NCI-H748 (cell line): ENCODE results near the gene ARHGAP33.

Source experiments
- DNase-seq: peaks from one replicate; lab custom pipeline; 2025; ENCODE audit not compliant: unreplicated experiment; lab: John Stamatoyannopoulos, UW

Gene ARHGAP33

DNA sequence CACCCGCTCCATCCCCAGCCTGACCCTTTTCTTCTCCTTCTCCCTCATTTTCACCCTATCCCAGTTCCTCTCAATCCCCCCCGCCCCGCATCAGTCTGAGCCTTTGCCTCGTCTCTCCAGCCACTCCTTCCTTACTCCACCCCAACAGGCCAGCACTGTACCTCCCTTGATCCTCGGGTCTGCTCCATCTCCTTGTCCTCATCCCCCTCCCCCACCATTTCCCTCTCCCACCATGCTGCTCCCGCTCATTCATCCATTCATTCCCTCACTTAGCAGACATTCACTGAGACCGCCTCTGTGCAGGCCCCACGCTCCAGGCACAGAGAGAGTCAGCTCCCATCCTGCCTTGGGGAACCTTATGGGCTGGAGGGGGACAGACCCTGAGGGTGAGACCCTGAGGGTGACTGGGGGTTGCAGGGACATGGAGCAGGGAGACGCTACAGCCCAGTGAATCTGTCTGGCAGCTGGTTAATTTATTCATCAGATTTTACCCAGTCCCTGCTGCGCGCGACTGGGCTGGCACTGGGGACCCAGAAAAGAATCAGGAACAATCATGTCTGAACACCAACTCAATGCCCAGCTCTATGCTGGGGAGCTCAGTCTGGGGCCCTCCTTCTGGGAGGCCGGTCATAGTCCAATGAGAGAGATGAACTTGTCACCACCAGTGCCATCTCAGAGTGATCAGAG, 881 bp downstream of the ARHGAP33 start:
- DNase-seq = peak; percentile 56

DNA sequence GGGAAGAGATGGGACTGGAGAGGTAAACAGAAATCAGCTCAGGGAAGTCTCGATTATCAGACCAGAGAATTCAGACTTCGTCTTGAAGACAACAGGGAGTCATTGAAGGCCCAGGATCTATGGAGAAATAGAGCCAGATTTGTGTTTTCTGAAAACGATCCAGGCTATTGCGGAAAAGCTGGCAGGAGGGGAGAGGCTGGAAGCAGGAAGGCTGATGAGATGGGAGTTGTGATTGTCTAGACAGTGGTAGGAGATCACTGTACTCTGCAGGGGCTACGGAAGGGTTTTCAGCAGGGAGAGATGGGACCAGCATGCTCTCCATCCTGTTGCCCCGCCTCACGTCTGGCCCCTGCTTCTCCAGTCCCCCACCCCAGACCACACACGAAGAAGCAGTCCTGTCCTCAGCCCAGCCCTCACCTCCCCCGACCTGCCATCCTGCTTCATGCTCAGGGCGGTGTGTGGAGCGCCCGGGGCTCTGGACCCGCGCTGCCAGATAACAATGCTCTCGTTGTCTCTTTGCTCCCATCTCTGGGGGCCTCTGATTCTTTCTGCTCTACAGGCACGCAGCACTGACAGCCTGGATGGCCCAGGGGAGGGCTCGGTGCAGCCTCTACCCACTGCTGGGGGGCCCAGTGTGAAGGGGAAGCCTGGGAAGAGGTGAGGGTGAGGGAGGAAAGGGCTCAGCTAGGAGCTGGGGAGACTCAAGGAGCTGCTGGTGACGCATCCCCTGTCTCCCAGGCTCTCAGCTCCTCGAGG, 1.9 kb downstream of the ARHGAP33 start:
- DNase-seq = no peak

DNA sequence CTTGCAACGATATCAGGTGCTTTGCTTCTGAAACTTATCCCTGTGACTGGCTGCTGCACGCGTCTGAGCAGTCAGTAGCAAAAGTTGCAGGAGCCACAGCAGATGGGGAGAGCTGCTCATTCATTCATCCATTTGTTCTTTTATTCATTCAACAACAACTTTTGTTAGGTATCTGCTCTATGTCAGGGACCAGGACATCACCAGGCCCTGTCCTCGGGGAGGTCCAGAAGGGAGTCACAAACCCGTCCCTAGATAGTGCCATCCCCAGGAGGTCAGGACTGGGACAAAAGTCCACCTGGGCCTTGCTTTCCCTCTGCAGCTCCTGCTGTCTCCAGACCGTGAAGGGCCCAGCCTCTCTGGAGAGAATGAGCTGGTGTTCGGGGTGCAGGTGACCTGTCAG, 2.6 kb downstream of the ARHGAP33 start:
- no peak for DNase-seq

DNA sequence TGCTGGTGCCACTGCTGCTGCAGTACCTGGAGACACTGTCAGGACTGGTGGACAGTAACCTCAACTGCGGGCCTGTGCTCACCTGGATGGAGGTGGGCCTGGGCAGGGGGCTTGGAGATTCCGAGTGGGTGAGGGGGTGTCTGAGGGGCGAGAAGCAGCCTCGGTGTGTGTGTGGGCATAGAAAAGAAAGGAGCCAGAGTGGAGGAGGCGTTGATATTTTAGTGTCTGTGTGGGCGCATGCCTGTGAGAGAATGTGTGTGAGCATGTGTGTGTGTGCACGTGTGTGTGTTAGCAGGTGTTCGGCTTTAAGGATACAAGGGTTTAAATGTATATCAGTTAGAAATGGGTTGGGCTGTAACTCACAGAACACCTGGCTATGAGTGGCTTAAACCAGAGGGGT, 3.7 kb downstream of the ARHGAP33 start:
- DNase-seq = no peak

DNA sequence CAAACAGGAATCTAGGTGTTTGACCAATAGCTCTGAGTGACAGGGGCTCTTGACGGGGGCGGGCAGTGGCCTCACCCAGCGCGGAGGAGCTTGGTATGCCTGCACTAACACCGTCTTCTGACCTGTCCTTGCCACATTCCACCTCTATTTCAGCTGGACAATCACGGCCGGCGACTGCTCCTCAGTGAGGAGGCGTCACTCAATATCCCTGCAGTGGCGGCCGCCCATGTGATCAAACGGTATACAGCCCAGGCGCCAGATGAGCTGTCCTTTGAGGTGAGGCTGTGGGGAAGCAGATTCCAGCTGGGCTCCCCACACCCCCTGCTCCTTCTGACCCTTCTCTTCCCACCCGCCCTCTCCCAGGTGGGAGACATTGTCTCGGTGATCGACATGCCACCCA, 4.7 kb downstream of the ARHGAP33 start:
- no peak for DNase-seq

DNA sequence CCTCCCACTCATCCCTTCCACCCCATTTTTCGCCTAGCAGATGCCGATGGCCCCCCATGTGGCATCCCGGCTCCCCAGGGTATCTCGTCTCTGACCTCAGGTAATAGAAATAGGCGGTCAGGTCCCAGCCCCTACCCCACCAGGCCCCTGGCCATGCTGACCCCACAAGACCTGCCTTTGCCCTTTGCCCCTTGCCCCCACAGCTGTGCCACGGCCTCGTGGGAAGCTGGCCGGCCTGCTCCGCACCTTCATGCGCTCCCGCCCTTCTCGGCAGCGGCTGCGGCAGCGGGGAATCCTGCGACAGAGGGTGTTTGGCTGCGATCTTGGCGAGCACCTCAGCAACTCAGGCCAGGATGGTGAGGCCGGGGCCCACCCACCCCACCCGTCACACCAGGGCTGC, 5.4 kb downstream of the ARHGAP33 start:
- no peak for DNase-seq

DNA sequence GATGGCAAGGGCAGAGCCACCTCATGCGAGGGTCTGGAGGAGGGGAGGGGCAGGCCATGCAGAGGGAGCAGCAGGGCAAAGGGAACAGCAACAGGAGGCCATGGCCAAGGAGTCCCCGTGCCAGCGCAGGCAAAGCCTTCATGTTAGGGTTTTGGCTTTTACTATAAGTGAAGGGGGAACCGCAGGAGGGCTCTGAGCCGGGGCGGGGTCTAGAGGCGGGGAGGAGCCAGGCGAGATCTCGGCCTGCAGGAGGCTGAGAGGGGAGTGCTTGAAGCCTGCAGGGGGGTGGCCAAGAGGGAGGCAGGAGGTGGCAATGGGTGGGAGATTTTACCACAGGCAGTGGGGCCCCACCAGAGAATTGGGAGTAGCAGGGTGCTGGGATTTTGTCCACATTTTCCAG, 6.3 kb downstream of the ARHGAP33 start:
- no peak for DNase-seq

DNA sequence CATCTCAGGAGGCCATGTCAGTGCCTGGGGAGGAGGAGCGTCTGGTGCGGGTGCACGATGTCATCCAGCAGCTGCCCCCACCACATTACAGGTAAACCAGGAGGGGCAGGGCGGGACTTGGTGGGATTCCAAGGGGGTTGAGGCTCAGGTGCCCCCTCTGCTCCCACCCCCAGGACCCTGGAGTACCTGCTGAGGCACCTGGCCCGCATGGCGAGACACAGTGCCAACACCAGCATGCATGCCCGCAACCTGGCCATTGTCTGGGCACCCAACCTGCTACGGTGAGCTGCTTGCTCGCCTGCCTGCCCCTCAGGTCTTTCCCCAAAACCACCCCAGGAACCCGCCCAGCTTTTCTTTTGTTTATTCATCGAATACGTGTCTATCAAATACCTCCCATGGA, 7.2 kb downstream of the ARHGAP33 start:
- no peak for DNase-seq

DNA sequence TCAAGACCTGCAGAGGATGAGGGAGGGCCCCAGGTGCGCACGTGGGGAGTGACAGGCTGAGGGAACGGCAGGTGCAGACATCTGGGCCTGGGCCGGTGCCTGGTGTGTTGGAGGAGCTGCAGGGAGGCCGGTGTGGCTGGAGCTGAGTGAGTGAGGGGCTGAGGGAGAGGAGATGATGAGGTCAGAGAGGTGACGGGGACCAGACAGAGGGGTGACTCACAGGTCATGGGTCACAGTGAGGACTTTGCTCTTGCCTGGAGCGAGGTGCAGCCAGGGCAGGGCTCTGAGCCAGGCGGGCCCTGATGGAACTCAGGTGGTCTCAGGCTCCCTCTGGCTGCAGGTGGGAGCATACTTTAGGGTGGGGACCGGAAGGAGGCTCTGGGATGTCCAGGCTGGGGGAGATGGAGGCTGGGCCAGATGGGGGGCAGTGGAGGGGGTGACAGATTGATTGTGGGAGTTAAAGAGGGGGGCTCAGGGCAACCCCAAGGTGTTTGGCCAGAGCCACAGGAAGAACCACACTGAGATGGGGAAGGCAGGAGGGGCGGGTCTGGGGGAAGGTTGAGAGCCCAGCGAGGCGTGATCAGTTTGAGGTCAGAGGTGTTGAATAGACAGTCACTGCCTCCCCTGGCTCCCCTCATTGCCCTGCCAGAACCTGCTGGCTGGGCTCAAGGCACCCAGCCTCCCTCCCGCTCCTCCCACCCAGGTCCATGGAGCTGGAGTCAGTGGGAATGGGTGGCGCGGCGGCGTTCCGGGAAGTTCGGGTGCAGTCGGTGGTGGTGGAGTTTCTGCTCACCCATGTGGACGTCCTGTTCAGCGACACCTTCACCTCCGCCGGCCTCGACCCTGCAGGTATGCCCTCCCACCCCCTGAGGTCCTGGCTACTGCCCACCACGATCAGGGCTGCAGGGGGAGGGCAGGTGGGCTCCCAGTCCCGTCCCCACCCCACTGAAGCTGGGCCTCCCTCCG, 8.4 kb downstream of the ARHGAP33 start:
- DNase-seq = no peak

DNA sequence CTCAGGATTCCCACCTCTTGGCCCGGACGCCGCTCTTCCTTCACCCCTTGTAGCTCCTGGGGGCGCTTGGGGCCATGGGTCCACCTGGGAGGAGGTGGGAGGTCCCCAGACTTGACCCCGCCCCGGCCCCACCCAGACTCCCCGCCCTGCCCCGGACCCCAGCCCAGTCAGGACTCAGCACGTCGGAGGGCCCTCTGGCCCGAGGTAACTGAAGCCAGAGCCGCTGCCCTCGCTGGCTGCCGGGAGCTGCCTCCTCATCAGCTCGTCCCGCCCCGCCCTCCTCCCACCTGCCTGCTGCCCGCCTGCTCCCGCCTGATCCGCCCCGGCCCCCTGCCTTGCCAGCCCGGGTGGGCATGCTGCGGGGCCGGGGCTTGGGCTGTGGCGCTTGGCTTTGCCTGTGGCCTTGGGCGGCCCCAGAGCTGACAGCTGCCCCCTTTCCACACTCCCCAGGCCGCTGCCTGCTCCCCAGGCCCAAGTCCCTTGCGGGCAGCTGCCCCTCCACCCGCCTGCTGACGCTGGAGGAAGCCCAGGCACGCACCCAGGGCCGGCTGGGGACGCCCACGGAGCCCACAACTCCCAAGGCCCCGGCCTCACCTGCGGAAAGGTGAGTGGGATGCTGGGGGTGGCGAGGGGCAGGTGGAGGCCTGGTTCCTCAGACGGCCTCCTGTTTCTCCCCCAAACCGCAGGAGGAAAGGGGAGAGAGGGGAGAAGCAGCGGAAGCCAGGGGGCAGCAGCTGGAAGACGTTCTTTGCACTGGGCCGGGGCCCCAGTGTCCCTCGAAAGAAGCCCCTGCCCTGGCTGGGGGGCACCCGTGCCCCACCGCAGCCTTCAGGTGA, 9.4 kb downstream of the ARHGAP33 start:
- DNase-seq = peak; percentile 33

DNA sequence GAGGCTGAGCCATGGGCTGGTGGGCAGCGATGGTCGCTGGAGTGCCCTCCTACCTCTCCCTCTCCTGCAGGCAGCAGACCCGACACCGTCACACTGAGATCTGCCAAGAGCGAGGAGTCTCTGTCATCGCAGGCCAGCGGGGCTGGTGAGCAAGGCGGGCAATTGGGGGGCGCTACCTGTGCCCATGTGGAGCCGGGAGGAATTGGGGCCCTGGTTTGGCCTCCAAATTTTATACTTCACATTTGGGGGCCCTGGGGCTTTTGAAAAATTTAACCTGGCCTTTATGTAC, 9.9 kb downstream of the ARHGAP33 start:
- DNase-seq = no peak

DNA sequence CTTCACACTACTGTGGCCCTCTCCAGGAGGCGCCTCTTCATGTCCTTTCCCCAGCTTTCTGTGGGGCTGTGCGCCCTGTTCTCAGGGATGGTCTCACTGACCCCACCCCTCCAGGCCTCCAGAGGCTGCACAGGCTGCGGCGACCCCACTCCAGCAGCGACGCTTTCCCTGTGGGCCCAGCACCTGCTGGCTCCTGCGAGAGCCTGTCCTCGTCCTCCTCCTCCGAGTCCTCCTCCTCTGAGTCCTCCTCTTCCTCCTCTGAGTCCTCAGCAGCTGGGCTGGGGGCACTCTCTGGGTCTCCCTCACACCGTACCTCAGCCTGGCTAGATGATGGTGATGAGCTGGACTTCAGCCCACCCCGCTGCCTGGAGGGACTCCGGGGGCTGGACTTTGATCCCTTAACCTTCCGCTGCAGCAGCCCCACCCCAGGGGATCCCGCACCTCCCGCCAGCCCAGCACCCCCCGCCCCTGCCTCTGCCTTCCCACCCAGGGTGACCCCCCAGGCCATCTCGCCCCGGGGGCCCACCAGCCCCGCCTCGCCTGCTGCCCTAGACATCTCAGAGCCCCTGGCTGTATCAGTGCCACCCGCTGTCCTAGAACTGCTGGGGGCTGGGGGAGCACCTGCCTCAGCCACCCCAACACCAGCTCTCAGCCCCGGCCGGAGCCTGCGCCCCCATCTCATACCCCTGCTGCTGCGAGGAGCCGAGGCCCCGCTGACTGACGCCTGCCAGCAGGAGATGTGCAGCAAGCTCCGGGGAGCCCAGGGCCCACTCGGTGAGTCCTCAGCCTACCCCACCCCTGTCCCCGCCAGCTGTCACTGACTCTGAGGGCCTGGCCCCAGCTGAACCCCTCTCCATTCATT, 11.2 kb downstream of the ARHGAP33 start:
- DNase-seq = no peak

DNA sequence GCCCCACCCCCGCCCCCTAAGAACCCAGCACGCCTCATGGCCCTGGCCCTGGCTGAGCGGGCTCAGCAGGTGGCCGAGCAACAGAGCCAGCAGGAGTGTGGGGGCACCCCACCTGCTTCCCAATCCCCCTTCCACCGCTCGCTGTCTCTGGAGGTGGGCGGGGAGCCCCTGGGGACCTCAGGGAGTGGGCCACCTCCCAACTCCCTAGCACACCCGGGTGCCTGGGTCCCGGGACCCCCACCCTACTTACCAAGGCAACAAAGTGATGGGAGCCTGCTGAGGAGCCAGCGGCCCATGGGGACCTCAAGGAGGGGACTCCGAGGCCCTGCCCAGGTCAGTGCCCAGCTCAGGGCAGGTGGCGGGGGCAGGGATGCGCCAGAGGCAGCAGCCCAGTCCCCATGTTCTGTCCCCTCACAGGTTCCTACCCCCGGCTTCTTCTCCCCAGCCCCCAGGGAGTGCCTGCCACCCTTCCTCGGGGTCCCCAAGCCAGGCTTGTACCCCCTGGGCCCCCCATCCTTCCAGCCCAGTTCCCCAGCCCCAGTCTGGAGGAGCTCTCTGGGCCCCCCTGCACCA, 11.9 kb downstream of the ARHGAP33 start:
- DNase-seq = no peak

DNA sequence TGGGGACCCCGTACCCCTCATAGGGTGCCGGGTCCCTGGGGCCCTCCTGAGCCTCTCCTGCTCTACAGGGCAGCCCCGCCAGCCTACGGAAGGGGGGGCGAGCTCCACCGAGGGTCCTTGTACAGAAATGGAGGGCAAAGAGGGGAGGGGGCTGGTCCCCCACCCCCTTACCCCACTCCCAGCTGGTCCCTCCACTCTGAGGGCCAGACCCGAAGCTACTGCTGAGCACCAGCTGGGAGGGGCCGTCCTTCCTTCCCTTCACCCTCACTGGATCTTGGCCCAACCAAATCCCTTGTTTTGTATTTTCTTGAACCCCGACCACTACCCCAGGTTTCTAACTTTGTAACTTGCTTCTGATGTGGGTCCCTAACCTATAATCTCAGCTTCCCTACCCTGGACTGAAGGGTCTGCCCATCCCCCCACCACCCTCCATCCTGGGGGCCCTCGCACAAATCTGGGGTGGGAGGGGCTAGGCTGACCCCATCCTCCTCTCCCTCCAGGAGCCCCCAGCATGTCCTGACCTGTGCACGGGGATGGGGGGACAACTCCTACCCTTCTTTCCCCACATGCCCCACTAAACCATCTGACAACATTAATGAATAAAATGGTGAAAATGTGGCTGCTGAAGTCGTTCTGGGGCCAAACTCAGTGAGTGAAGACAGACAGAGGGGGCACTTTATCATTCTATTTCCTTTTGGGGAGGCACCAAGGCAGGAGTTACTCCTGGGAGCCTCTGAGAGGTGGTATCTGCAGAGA, 13.0 kb downstream of the ARHGAP33 start:
- DNase-seq = no peak

DNA sequence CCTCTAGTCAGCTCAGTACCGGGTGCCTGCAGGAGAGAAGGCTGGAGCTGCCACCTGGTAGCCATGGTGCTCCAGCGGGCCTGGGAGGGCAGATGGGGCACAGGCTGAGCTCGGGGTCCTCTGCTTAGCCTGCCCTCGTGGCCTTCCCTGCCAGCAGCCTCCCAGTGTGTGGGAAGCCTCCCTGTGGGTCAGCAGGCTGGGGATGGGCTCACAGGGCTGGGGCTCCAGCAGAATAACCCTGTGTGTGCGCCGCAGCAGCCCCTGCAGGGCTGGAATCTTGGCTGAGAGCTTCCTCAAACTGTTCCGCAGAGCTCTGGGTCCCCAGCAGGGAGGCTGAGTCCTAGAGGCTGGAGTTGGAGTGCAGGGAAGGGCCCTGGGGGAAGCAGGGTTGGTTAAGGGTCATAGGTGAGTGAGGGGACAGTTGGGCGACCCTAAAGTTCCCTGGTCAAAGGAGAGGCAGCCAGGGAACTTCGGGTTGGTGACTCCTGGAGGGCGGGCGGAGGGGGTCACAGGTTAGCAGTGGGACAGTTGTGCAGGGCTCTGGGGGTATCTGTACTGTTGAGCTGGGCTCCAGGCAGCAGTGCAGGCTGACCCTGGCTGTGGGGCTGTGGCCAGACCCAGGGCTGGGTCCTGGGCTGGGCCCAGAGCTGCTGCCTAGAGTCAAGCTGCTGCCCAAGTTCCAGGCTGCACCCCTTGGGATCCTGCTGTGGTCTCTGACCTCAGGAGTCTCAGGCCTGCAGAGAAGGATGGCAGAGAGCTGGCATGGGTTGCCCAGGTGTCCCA, 14.0 kb downstream of the ARHGAP33 start:
- DNase-seq = no peak

DNA sequence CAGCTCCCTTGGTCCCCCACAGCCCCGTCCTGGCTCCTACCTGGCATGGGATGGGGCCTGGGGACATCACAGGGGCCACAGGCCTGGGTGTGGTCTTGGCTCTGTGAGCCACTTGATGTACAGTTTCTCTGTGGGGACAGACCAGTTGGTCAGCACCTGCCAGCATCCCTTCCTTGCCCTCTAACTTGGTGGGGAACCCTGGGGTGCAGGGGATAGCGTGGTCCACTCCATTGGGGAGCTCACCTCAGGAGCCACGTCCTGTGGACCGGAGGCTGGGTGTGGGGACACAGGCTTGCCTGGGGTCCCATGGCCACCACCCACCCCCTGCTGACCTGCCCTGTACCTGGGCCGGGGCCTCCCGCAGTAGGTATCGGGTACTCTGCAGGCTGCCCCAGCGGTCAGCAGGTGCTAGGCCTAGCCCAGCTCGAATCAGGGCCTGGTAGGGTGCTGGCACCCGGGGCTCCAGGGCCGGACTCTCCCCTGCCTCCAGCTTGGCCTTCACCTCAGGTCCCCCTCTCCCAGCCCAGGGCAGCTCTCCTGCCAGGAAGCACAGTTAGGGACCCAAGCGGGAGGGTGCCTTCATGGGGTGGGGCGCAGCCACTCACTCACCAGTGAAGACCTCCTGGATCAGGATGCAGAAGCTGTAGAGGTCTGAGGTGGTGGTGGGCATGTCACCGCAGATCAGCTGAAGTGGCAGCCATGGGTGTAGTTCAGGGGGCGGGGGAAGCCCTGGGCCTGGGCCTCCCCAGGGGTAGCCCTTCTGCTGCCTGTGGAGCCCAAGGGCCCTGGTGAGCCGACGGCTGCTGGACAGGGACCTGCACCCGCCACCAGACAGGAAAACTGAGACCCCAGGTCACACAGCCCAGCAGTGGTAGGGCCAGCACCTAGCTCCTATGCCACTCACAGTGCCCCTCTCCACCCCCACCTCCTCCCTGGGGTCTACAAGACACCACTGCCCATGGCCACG, 14.9 kb downstream of the ARHGAP33 start:
- DNase-seq = no peak
